Kidney (tissue), 14 donors: Measurements from ENCODE around the gene LRRC75A. TPM values are rescaled to one million over a fixed set of nuclear protein-coding genes. Genes with fewer than 3 reads are reported as not detected.
"Not testable (repeated sequence)": the region's sequence is repeated elsewhere in the genome, so short reads cannot be mapped to it uniquely, and the experiment has no call there.

Experiments used
- DNase-seq, 5 donors: peaks; one replicate each; pipeline ENCODE4 v3.0.0-alpha.2; 2013 to 2020
- FAIRE-seq: peaks from 2 replicates; lab custom pipeline; 2012; peaks lifted over from hg19 to GRCh38; lab: Jason Lieb, UNC
- H3K27ac ChIP-seq, 2 donors: one replicate each; pipeline ENCODE4 v1.7.0; 2013; ENCODE audit warnings: low read depth in 2 of 2, low read length in 2 of 2, inconsistent platforms in 1 of 2
- H3K27me3 ChIP-seq: one replicate; pipeline ENCODE4 v1.7.1; 2013; ENCODE audit warnings: low read length, inconsistent platforms; ENCODE audit not compliant: control insufficient read depth, insufficient read depth
- H3K36me3 ChIP-seq, 3 donors: one replicate each; pipeline versions ENCODE4 v1.7.0 to v1.7.1; 2013; ENCODE audit warnings: low read length in 3 of 3, control low read depth in 1 of 3, inconsistent platforms in 1 of 3; ENCODE audit not compliant: insufficient read depth in 3 of 3, control insufficient read depth in 2 of 3
- H3K4me1 ChIP-seq, 3 donors: one replicate each; pipeline versions ENCODE4 v1.7.0 to v1.7.1; 2013; ENCODE audit warnings: low read length in 3 of 3, inconsistent platforms in 1 of 3, low read depth in 1 of 3; ENCODE audit not compliant: control insufficient read depth in 2 of 3, insufficient read depth in 2 of 3
- H3K4me3 ChIP-seq, 3 donors: one replicate each; pipeline versions ENCODE4 v1.7.0 to v1.8.1; 2013; ENCODE audit warnings: low read length in 3 of 3, control low read depth in 1 of 3, inconsistent platforms in 1 of 3
- H3K9ac ChIP-seq, 3 donors: one replicate each; pipeline versions ENCODE4 v1.7.0 to v1.7.1; 2013; ENCODE audit warnings: low read length in 3 of 3, control low read depth in 1 of 3, inconsistent platforms in 1 of 3
- H3K9me3 ChIP-seq, 3 donors: one replicate each; pipeline versions ENCODE4 v1.7.0 to v1.7.1; 2013; ENCODE audit warnings: low read length in 3 of 3, control low read depth in 1 of 3, inconsistent platforms in 1 of 3; ENCODE audit not compliant: control insufficient read depth in 2 of 3, insufficient read depth in 1 of 3
- intact Hi-C: fragments of 100-400 bp; cut with DNase I; formaldehyde crosslinking; loops from one replicate; pipeline ENCODE4 v1.11.1; 2022
- polyA plus RNA-seq: library from polyadenylated mRNA; stranded (reverse); fragments of 350-450 nt; fragmentation: Illumina TruSeq; extraction: RNeasy Lipid Tissue Mini Kit (QIAGEN cat#74804); gene quantifications from one replicate; pipeline ENCODE4 v1.2.3, GENCODE V29; 2014; ENCODE audit warnings: low read depth, low replicate concordance; ENCODE audit not compliant: insufficient read depth
- total RNA-seq: library from RNA; stranded (reverse); fragmentation: NEBNext Ultra II Directional; extraction: Animal tissue kit (Norgen Biotek cat#: 25700); gene quantifications from one replicate; pipeline ENCODE4 v1.2.1, GENCODE V29; 2021
- TF ChIP-seq, protein P1 (sequence below): IDR thresholded peaks from 3 replicates; pipeline ENCODE4 v1.5.1; 2012; ENCODE audit warnings: mild to moderate bottlenecking, moderate library complexity, borderline replicate concordance; ENCODE audit not compliant: insufficient read depth; ENCODE audit errors: extremely low read depth
- donor health status: control.
- donor health status: control.
- donor health status: control.
- donor health status: control.
- donor health status: control.
- donor health status: DM: yes; HTN: yes; CAD: no.
- donor health status: Normal renal cell carcinoma (clear cell type).

The LRRC75A gene
- total and polyA plus RNA-seq, 2 donors from 2014 or later = 2.5 to 2.6 TPM

DNA sequence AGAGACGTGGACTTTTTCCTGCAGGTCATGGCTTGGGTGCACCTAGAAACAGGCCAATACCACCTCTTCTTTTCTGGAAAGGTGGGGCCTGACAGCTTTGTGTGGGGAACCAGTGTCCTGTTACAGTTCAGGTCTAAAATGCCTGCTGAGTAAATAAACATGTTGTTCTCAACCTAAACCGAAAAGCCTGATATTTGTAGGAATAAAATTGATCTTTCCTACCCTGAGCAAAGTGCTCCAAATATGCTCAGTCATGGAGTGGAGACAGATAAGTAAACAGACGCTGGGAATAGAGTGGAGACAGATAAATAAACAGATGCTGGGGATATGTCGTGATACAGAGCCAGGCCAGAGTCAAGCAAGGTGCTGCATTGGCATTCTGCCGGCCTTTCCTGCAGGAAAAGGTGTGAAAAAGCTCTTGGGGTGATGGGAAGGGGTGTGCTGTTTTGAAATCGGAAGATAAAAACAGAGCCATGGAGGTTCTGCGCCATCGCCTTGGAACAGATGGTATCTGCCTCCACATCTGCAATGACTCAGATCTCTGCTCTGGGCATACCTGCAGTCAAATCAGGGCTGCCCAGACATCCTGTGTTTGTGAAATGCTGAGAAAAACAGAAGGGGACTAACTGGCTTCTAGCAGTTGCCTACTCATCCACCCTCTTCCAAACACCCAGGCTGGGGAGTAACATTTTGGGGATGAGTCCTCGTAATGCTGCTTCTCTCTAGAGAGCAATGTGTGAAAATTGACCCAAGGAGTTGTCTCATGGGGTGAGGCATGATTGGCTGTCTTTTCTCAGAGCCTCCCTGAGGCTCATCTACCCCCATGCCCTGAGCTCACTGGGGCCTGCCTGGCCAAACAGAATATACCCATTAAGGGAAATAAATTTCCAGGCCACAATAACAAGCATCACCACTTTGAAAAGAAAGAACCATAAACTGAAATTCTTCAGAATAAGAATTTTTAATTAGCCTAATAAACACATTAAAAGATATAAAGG is 93.4 kb downstream of the LRRC75A start:
- no peaks in the 10 kb centered on the region for H3K9me3 ChIP-seq
- TF ChIP-seq, protein P1, sequence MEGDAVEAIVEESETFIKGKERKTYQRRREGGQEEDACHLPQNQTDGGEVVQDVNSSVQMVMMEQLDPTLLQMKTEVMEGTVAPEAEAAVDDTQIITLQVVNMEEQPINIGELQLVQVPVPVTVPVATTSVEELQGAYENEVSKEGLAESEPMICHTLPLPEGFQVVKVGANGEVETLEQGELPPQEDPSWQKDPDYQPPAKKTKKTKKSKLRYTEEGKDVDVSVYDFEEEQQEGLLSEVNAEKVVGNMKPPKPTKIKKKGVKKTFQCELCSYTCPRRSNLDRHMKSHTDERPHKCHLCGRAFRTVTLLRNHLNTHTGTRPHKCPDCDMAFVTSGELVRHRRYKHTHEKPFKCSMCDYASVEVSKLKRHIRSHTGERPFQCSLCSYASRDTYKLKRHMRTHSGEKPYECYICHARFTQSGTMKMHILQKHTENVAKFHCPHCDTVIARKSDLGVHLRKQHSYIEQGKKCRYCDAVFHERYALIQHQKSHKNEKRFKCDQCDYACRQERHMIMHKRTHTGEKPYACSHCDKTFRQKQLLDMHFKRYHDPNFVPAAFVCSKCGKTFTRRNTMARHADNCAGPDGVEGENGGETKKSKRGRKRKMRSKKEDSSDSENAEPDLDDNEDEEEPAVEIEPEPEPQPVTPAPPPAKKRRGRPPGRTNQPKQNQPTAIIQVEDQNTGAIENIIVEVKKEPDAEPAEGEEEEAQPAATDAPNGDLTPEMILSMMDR = no peak
- H3K27me3 ChIP-seq = no peaks in the 10 kb centered on the region
- no peak overlapping the region for H3K9ac ChIP-seq
- H3K36me3 ChIP-seq = no peaks in the 10 kb centered on the region
- intact Hi-C loops = no loop called here
- H3K4me1 ChIP-seq = no peaks in the 10 kb centered on the region
- H3K4me3 ChIP-seq = no peak overlapping the region
- FAIRE-seq (no peak), DNase-seq (peak in 3 of 5 donors; percentile 29 to 40 (median 29))
- H3K27ac ChIP-seq = no peak overlapping the region

DNA sequence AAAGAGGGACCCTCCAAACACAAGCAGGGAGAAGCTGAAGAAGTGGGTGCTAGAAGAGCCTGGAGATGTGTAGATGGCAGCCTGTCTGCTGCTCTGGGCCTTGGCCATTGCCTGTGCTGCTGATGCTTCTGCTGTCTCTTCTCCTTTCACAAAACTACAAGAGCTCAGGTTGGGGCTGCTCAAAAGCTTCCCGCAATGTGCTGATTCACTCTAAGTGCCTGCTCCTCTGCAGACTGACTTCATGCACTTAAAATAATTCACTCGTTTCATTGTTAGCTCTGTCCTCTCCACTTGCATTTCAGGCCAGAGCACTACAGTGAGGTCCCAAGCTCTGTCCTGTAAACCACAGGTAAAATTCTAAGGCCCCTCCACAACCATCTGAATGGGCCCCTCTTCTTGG is 95.3 kb downstream of the LRRC75A start:
- intact Hi-C loops = not testable (repeated sequence)

DNA sequence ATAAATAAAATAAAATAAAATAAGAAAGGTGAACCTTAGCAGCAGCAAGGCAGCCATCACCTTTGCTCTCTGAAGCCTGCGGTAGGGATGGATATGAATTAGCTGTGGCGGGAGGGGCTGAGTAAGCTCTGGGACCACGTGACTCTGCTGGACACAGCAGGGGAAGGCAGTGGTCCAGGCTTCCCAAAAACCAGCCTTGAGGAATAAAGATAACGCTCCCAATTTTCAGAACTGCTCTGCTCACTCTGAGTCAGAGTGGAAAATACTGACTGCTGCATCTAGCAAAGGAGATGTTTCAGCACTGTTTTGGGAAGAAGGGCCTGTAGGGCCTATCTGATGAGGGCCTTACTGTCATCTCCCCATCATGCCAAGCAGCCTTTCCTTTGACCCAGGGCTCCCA is 96.1 kb downstream of the LRRC75A start:
- H3K4me3 ChIP-seq, H3K4me1 ChIP-seq, H3K27me3 ChIP-seq, FAIRE-seq, H3K9ac ChIP-seq, H3K9me3 ChIP-seq, intact Hi-C loops, H3K27ac ChIP-seq, H3K36me3 ChIP-seq: not testable (repeated sequence)
- peak in 1 of 5 donors; percentile 10 for DNase-seq

More for the DNA sequence above, 95.3 kb downstream of the LRRC75A start:
- H3K36me3 ChIP-seq, H3K4me3 ChIP-seq, H3K27me3 ChIP-seq, H3K9me3 ChIP-seq, FAIRE-seq, H3K4me1 ChIP-seq, H3K9ac ChIP-seq, H3K27ac ChIP-seq: not testable (repeated sequence)
- peak in 1 of 5 donors; percentile 4 for DNase-seq

DNA sequence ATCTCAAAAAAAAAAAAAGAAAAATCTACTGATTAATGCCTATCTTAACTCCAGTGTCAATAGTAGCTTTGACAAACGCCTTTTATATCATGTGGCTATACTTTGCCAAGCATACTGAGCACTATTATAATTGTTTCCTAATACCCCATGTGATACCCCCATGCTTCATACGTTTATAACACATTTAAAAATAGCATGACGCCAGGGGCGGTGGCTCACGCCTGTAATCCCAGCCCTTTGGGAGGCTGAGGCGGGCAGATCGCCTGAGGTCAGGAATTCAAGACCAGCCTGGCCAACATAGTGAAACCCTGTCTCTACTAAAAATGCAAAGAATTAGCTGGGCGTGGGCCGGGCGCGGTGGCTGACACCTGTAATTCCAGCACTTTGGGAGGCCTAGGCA is 99.5 kb downstream of the LRRC75A start:
- H3K9ac ChIP-seq, H3K27me3 ChIP-seq, H3K9me3 ChIP-seq, FAIRE-seq, intact Hi-C loops, H3K27ac ChIP-seq, H3K4me3 ChIP-seq, H3K36me3 ChIP-seq, H3K4me1 ChIP-seq: not testable (repeated sequence)
- peak in 1 of 5 donors; percentile 26 for DNase-seq

Other genes starting within 250 kb of the LRRC75A start
- gene CENPV, start 138.7 kb downstream of the LRRC75A start, total RNA-seq = 9.0 TPM
- gene CENPV, start 138.7 kb downstream of the LRRC75A start, polyA plus RNA-seq = 42.3 TPM
- gene UBB, start 111.1 kb downstream of the LRRC75A start, total RNA-seq = 1,214 TPM
- gene UBB, start 111.1 kb downstream of the LRRC75A start, polyA plus RNA-seq = 2,605 TPM
- 18.2 TPM for gene TRPV2, start 76.6 kb downstream of the LRRC75A start, total RNA-seq
- 8.6 TPM for gene TRPV2, start 76.6 kb downstream of the LRRC75A start, polyA plus RNA-seq
- gene ZNF287, start 77.0 kb upstream of the LRRC75A start, total RNA-seq = 8.7 TPM
- 9.2 TPM for gene ZNF287, start 77.0 kb upstream of the LRRC75A start, polyA plus RNA-seq
- 7.8 TPM for gene ZNF624, start 161.7 kb upstream of the LRRC75A start, total RNA-seq
- gene ZNF624, start 161.7 kb upstream of the LRRC75A start, polyA plus RNA-seq = 0.90 TPM
- gene CCDC144A, start 198.0 kb upstream of the LRRC75A start, total RNA-seq = 7.6 TPM
- gene CCDC144A, start 198.0 kb upstream of the LRRC75A start, polyA plus RNA-seq = 0.52 TPM